Suprapubic skin (tissue), 4 donors: Measurements from ENCODE around the gene MELTF. TPM values are rescaled to one million over a fixed set of nuclear protein-coding genes. Genes with fewer than 3 reads are reported as not detected.

Experiments
- DNase-seq, 2 donors: peaks; one replicate each; pipeline ENCODE4 v3.0.0-alpha.2; 2019; ENCODE audit warnings: low spot score in 2 of 2
- H3K27ac ChIP-seq: fragments of 200-600 bp; sonication (generic); one replicate; pipeline ENCODE4 v1.5.1; 2019
- H3K27me3 ChIP-seq: fragments of 200-600 bp; sonication (generic); one replicate; pipeline ENCODE4 v1.5.1; 2019
- H3K36me3 ChIP-seq: fragments of 200-600 bp; sonication (generic); one replicate; pipeline ENCODE4 v1.5.1; 2019
- H3K4me1 ChIP-seq: fragments of 200-600 bp; sonication (generic); one replicate; pipeline ENCODE4 v1.5.1; 2019
- H3K4me3 ChIP-seq: fragments of 200-600 bp; sonication (generic); one replicate; pipeline ENCODE4 v1.5.1; 2019; ENCODE audit warnings: mild to moderate bottlenecking
- H3K9me3 ChIP-seq: fragments of 200-600 bp; sonication (generic); one replicate; pipeline ENCODE4 v1.5.1; 2019
- CTCF ChIP-seq, 2 donors: fragments of 200-600 bp in 1 of 2; fragments of 450-650 bp in 1 of 2; sonication (generic) in 1 of 2; IDR thresholded peaks; one replicate each; pipeline ENCODE4 v1.5.1; 2016 to 2019; ENCODE audit warnings: antibody characterized with exemption in 2 of 2, mild to moderate bottlenecking in 1 of 2, moderate library complexity in 1 of 2
- EP300 ChIP-seq: sonication (generic); formaldehyde crosslinking; IDR thresholded peaks from one replicate; pipeline ENCODE4 v1.6.1; 2017; ENCODE audit warnings: antibody characterized with exemption
- POLR2A ChIP-seq, 2 donors: fragments of 450-650 bp; IDR thresholded peaks; one replicate each; pipeline ENCODE4 v1.6.1; 2017; ENCODE audit warnings: antibody characterized with exemption in 2 of 2, mild to moderate bottlenecking in 2 of 2, moderate library complexity in 2 of 2
- POLR2AphosphoS5 ChIP-seq, 3 donors: sonication (generic); formaldehyde crosslinking; IDR thresholded peaks; one replicate each; pipeline ENCODE4 v1.6.1; 2017; ENCODE audit warnings: antibody characterized with exemption in 3 of 3
- WGBS: methylation state at CpG from one replicate; pipeline ENCODE4 v1.1.5; 2018; 5-methylcytosine and 5-hydroxymethylcytosine counted together
- total RNA-seq, 4 donors: library from RNA; depleted of rRNA; stranded (reverse); fragments of >200 nt; gene quantifications; one replicate each; pipeline ENCODE4 v1.1.0, GENCODE V29; 2016

Gene MELTF
- total RNA-seq, 4 donors from 2014 or later = 21.0 to 68.7 (median 34.4) TPM

DNA sequence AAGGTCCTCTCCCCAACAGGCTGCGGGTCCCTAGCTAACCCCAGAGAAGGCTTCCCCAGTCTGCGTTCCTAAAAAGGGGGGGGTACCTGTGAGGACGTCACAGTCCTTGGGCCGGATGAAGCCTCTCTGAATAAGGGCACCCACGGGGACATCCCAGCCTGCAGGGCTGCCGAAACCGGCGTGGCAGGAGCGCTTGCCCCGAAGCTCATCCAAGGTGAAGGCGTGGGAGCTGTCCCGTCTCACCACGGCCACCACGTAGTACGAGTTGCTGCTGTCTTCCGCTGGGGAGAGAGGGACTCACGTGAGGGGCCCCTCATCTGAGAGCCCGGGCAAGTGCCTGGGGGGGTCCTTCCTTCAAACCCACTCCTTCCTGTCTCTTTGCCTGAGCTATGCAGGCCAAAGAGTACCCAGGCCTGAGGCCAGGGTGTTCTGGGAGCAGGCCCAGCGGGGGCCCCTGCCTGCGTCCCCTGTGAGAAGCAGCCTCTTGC lies 20.0 kb downstream of the MELTF start:
- 80% methylated on average over 6 of the region's 20 CpGs for WGBS
- Histone ChIP-seq H3K4me1 (no peaks in the 10 kb centered on the region), H3K27ac (no peak overlapping the region), H3K9me3 (no peaks in the 10 kb centered on the region), H3K36me3 (no peaks in the 10 kb centered on the region), H3K4me3 (no peak overlapping the region), H3K27me3 (no peaks in the 10 kb centered on the region)
- no peak for DNase-seq
- no peak for TF ChIP-seq POLR2A (IDR thresholded peaks at IDR 0.05)
- TF ChIP-seq POLR2AphosphoS5 (IDR thresholded peaks at IDR 0.05) = no peak
- no peak for TF ChIP-seq EP300
- TF ChIP-seq CTCF (IDR thresholded peaks at IDR 0.05) = no peak

DNA sequence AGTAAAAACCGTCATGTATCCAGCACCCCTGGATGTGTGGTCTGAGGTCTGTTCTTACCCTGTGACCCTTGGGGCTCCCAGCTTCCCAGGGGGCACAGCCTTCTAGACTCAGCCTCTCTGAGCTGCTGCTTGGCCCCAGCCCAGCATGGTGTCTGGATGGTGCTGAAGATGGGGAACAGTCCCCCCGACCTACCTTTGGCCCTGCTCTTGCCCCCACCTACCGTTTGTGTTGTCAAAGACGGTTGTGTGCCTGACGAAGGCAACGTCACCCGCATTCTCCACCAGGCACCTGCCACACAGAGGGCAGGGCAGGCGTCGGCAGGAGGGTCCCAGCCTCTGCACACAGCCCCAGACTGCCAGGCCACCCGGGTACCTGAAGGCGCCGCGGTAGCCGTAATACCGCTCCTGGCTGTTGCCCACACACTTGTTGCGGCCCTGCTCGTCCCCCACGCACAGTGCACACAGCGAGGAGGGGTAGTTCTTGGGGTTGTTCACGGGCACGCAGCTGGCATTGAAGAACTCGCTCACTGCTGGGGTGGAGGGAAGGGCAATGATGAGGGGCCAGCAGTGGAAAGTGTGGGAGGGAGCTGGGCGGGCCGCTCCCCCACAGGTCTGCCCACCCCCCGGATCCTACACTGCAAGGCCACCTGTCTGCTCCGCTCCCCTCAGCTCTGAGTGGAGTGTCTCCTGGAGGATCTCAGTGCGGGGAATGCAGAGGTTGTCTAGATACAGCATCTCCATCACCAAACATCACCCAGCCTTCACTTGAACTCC lies 21.0 kb downstream of the MELTF start:
- WGBS = 94% methylated on average over 9 of the region's 27 CpGs
- H3K4me3 ChIP-seq = no peak overlapping the region
- no peaks in the 10 kb centered on the region for H3K27me3 ChIP-seq
- peaks cover 7% of the 10 kb centered on the region for H3K4me1 ChIP-seq
- no peaks in the 10 kb centered on the region for H3K36me3 ChIP-seq
- TF ChIP-seq CTCF (IDR thresholded peaks at IDR 0.05) (no peak), EP300 (no peak), POLR2AphosphoS5 (IDR thresholded peaks at IDR 0.05) (no peak), POLR2A (IDR thresholded peaks at IDR 0.05) (no peak)
- DNase-seq = no peak
- H3K27ac ChIP-seq = no peak overlapping the region
- H3K9me3 ChIP-seq = no peaks in the 10 kb centered on the region

GRCh38 chr3:197007953-197008352 lies 21.7 kb downstream of the MELTF start:
- Histone ChIP-seq H3K4me3 (no peak overlapping the region), H3K27ac (no peak overlapping the region), H3K27me3 (no peaks in the 10 kb centered on the region), H3K9me3 (no peaks in the 10 kb centered on the region), H3K36me3 (no peaks in the 10 kb centered on the region), H3K4me1 (peaks cover 10% of the 10 kb centered on the region)
- 81% methylated on average over 6 of the region's 8 CpGs for WGBS
- DNase-seq = no peak
- no peak for TF ChIP-seq POLR2A (IDR thresholded peaks at IDR 0.05)
- TF ChIP-seq EP300 = no peak

DNA sequence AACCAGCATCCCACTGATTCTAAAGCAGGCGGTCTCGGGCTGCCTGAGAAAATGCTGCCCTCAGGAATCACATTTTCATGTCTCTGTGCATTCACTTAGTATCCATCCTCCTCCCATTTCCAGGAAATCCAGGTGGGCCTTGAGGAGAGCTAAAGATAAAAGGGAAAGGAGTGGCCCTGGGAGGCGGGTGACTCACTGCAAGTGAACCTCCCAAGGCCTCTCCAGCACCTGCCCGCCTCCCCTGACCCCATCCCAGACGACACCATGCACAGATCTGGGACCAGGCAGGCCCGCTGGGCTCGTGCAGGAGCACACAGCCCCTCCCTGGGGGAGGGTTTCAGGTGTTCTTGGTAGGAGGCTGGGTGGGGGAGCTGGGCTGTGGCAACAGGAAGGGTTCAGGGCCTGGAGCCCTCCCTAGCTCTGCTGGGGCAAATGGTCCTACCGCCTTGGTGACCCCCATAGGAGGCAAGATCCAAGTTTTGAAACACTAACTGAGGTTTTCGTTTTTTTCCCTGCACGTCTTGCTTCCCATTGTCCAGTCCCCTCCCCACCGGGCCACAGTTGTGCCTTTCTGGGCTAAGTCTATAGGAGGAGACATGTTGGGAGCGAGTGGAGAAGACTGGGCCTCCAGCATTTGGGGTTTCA lies 22.2 kb downstream of the MELTF start:
- H3K4me1 ChIP-seq = peaks cover 13% of the 10 kb centered on the region
- no peak overlapping the region for H3K4me3 ChIP-seq
- no peak for TF ChIP-seq EP300
- TF ChIP-seq POLR2AphosphoS5 (IDR thresholded peaks at IDR 0.05) = no peak
- no peak for TF ChIP-seq CTCF (IDR thresholded peaks at IDR 0.05)
- TF ChIP-seq POLR2A (IDR thresholded peaks at IDR 0.05) = no peak
- no peak for DNase-seq
- H3K27me3 ChIP-seq = no peaks in the 10 kb centered on the region
- 72% methylated on average over 12 of the region's 12 CpGs for WGBS
- H3K36me3 ChIP-seq = no peaks in the 10 kb centered on the region
- H3K27ac ChIP-seq = no peak overlapping the region
- no peaks in the 10 kb centered on the region for H3K9me3 ChIP-seq

DNA sequence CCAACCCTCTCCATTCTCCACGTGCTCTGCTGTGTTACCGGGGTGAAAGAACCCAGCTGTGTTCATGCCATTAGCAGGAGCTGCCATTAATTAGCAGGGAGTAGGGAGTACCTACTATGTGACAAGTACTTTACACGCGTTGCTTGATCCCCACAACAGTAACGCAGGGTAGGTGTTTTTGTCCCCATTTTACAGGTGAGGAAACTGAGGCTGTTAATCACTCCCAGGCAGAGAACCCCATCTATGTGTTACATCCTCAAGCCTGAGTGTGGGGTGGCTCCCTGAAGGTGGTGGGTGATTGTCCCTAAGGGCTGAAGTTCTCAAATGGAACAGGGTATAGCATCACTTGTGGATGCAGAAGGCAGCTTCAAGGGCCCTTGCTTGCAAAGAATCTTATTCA lies 22.8 kb downstream of the MELTF start:
- H3K9me3 ChIP-seq = no peaks in the 10 kb centered on the region
- peaks cover 19% of the 10 kb centered on the region for H3K4me1 ChIP-seq
- 98% methylated on average over 5 of the region's 5 CpGs for WGBS
- H3K36me3 ChIP-seq = no peaks in the 10 kb centered on the region
- DNase-seq = no peak
- H3K27ac ChIP-seq = no peak overlapping the region
- no peaks in the 10 kb centered on the region for H3K27me3 ChIP-seq
- no peak overlapping the region for H3K4me3 ChIP-seq
- TF ChIP-seq CTCF (IDR thresholded peaks at IDR 0.05) (no peak), POLR2AphosphoS5 (IDR thresholded peaks at IDR 0.05) (no peak), POLR2A (IDR thresholded peaks at IDR 0.05) (no peak), EP300 (no peak)
